OCI-LY3 (cell line): ENCODE measurements around the gene ZNF346.

Source experiments
- H2AFZ ChIP-seq: fragments of 200-600, 300-600 bp; shearing (Covaris generic); 2 replicates; pipeline ENCODE4 v1.6.0; 2014; ENCODE audit warnings: antibody characterized with exemption, low read depth, low read length
- H3K27ac ChIP-seq: fragments of 200-600, 300-600 bp; sonication (generic); 2 replicates; pipeline ENCODE4 v1.5.1; 2014; ENCODE audit warnings: mild to moderate bottlenecking, low read length, moderate library complexity, mixed read lengths
- H3K27me3 ChIP-seq: fragments of 200-600, 300-600 bp; sonication (generic); 2 replicates; pipeline ENCODE4 v1.6.1; 2014; ENCODE audit warnings: low read depth, low read length, mixed read lengths
- H3K36me3 ChIP-seq: fragments of 200-600, 300-600 bp; sonication (generic); replicated peaks from 2 replicates; pipeline ENCODE3; 2014; ENCODE audit warnings: low read depth, low read length, mixed read lengths
- H3K4me1 ChIP-seq: fragments of 300-600, 200-600 bp; sonication (generic); 2 replicates; pipeline ENCODE4 v1.6.1; 2014; ENCODE audit warnings: low read length, mixed read lengths
- H3K4me2 ChIP-seq: fragments of 200-600, 300-600 bp; sonication (generic); 2 replicates; pipeline ENCODE4 v1.6.1; 2014; ENCODE audit warnings: low read length, mixed read lengths
- H3K4me3 ChIP-seq: fragments of 300-600, 200-600 bp; sonication (generic); 2 replicates; pipeline ENCODE4 v1.5.1; 2014; ENCODE audit warnings: antibody characterized with exemption, mild to moderate bottlenecking, low read length, moderate library complexity
- H3K79me2 ChIP-seq: fragments of 300-600, 200-600 bp; shearing (Covaris generic); 2 replicates; pipeline ENCODE4 v1.6.1; 2014; ENCODE audit warnings: mild to moderate bottlenecking, low read length, mixed read lengths
- H3K9ac ChIP-seq: fragments of 300-600, 200-600 bp; shearing (Covaris generic); 2 replicates; pipeline ENCODE4 v1.6.0; 2014; ENCODE audit warnings: mild to moderate bottlenecking, low read length, moderate library complexity
- H3K9me3 ChIP-seq: fragments of 200-600, 300-600 bp; shearing (Covaris generic); 2 replicates; pipeline ENCODE4 v1.6.1; 2014; ENCODE audit warnings: low read length, mixed read lengths; ENCODE audit not compliant: insufficient read depth
- H4K20me1 ChIP-seq: fragments of 200-600, 300-600 bp; sonication (generic); 2 replicates; pipeline ENCODE4 v1.6.1; 2016; ENCODE audit warnings: low read length, mixed read lengths; ENCODE audit not compliant: insufficient read depth
- EZH2phosphoT487 ChIP-seq: fragments of 200-600 bp; shearing (Covaris generic); IDR thresholded peaks from 2 replicates; pipeline ENCODE4 v1.6.1; 2018; ENCODE audit warnings: antibody characterized with exemption, mixed run types, low read depth
- TF ChIP-seq, protein P1 (sequence below): fragments of 200-600, 300-600 bp; sonication (generic); IDR thresholded peaks from 2 replicates; pipeline ENCODE4 v1.5.1; 2014; ENCODE audit warnings: antibody characterized with exemption, low read length, low read depth

The ZNF346 gene

DNA sequence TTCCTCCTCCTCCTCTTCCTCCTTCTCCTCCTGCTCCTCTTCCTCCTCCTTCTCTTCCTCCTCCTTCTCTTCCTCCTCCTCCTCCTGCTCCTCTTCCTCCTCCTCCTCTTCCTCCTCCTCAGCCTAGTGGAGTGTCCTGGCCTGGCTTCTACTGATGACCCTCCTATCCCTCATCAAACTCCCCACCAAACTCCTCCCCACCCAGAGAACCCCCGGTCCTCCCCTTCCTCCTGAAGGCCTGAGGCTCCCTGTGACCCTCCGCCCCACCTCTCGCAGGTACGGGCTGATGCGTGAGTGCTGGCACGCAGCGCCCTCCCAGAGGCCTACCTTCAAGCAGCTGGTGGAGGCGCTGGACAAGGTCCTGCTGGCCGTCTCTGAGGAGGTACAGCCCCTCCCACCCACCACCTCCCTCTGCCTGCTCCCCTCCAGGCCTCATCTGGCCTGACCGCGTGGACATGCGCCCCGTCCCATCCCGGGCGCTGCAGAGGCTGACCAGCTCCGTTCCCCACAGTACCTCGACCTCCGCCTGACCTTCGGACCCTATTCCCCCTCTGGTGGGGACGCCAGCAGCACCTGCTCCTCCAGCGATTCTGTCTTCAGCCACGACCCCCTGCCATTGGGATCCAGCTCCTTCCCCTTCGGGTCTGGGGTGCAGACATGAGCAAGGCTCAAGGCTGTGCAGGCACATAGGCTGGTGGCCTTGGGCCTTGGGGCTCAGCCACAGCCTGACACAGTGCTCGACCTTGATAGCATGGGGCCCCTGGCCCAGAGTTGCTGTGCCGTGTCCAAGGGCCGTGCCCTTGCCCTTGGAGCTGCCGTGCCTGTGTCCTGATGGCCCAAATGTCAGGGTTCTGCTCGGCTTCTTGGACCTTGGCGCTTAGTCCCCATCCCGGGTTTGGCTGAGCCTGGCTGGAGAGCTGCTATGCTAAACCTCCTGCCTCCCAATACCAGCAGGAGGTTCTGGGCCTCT, 74.8 kb downstream of the ZNF346 start:
- H3K27ac ChIP-seq: no peak overlapping the region
- no peak overlapping the region for H3K9ac ChIP-seq
- no peak overlapping the region for H3K4me3 ChIP-seq
- no peak overlapping the region for H3K4me2 ChIP-seq
- no peaks in the 10 kb centered on the region for H3K9me3 ChIP-seq
- no peaks in the 10 kb centered on the region for H3K79me2 ChIP-seq
- no peak overlapping the region for H2AFZ ChIP-seq
- H3K27me3 ChIP-seq: peaks cover 4% of the 10 kb centered on the region
- TF ChIP-seq EZH2phosphoT487: no peak
- TF ChIP-seq, protein P1, sequence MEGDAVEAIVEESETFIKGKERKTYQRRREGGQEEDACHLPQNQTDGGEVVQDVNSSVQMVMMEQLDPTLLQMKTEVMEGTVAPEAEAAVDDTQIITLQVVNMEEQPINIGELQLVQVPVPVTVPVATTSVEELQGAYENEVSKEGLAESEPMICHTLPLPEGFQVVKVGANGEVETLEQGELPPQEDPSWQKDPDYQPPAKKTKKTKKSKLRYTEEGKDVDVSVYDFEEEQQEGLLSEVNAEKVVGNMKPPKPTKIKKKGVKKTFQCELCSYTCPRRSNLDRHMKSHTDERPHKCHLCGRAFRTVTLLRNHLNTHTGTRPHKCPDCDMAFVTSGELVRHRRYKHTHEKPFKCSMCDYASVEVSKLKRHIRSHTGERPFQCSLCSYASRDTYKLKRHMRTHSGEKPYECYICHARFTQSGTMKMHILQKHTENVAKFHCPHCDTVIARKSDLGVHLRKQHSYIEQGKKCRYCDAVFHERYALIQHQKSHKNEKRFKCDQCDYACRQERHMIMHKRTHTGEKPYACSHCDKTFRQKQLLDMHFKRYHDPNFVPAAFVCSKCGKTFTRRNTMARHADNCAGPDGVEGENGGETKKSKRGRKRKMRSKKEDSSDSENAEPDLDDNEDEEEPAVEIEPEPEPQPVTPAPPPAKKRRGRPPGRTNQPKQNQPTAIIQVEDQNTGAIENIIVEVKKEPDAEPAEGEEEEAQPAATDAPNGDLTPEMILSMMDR: no peak
- H3K4me1 ChIP-seq: no peaks in the 10 kb centered on the region
- no peaks in the 10 kb centered on the region for H3K36me3 ChIP-seq
- no peaks in the 10 kb centered on the region for H4K20me1 ChIP-seq

DNA sequence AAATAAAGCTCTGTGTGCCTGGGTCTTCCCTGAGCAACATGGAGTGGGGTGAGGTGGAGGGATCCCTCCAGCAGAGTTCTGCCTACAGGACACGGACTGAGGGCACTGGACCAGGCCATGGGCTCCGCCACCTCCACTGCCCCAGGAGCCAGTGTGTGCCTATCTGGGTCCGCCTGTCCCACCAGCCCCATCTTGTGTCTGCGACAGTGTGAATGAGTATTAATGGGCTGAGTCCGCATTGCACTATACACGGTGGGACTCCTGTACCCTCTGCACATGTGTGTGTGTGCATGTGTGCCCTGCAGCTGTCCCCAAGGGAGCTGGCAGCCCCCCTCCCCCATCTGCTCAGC, 75.6 kb downstream of the ZNF346 start:
- Histone ChIP-seq H3K36me3 (no peaks in the 10 kb centered on the region), H3K4me3 (no peak overlapping the region), H4K20me1 (no peaks in the 10 kb centered on the region), H3K79me2 (no peaks in the 10 kb centered on the region), H3K9ac (no peak overlapping the region), H2AFZ (no peak overlapping the region), H3K27ac (no peak overlapping the region), H3K27me3 (peaks cover 4% of the 10 kb centered on the region), H3K4me1 (no peaks in the 10 kb centered on the region), H3K4me2 (no peak overlapping the region), H3K9me3 (no peaks in the 10 kb centered on the region)
- TF ChIP-seq, protein P1: no peak
- TF ChIP-seq EZH2phosphoT487: no peak

DNA sequence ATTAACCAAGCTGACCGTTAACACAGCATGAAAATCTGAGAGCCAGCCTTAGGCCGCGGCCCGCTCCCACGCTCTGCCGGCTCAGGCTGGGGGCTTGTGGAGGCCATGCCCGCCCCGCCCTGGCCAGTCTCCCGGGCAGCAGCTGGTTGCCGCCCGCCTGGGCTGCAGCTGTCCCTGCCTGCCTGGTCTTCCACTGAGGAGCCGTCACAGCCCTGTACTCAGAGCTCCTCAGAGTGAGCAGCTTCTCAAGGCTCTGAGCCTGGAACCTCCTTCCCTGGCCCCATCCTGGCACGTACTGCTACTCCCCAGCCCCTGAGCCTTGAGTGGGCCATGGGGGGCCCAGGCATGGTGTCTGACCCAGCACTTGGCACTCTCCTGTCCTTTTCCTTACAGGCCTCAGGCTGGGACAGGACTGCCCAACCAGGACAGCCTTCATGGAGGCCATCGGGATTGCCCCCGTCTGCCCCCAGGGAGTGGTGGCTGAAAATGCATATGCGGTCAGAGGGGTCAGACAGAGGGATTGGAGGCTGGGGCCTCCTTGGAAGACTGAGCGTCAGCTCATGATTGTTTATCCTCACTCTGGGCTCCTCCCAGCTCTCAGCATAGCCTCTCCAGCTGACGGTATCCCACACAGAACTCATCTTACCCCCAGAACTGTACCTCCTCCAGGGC, 76.1 kb downstream of the ZNF346 start:
- Histone ChIP-seq H2AFZ (no peak overlapping the region), H4K20me1 (no peaks in the 10 kb centered on the region), H3K27me3 (peaks cover 4% of the 10 kb centered on the region), H3K79me2 (no peaks in the 10 kb centered on the region), H3K9me3 (no peaks in the 10 kb centered on the region), H3K4me2 (no peak overlapping the region), H3K36me3 (no peaks in the 10 kb centered on the region), H3K9ac (no peak overlapping the region), H3K4me3 (no peak overlapping the region), H3K4me1 (no peaks in the 10 kb centered on the region), H3K27ac (no peak overlapping the region)
- no peak for TF ChIP-seq EZH2phosphoT487
- TF ChIP-seq, protein P1: no peak

DNA sequence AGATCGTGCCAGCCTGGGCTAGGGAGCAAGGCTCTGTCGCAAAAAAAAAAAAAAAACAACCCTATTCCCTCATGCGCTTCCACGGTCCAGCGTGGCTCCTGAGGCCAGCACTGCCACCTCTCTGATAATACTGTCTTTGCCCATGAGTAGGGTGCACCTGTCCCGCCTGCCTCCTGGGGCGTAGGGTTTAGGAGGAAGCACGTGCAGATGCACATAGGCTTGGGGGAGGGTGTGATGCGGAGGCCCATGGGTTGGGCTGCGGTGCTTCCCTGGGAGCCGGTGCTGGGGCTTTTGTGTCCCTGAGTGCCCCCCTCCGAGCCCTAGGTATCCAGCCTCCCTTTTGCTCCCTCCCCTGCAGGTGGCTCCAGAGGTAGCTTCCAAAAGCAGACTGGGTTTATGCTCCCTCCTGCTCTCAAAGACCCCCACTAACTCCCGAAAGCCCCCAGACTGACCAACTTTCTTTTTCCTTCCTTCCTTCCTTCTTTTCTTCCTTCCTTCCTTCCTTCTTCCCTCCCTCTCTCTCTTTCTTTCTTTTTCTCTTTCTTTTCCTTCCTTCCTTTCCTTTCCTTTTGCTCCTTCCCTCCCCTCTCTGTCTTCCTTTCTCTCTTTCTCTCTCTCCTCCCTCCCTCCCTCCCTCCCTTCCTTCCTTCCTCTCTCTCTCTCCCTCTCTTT, 77.1 kb downstream of the ZNF346 start:
- Histone ChIP-seq H3K9ac (no peak overlapping the region), H3K4me2 (no peak overlapping the region), H3K9me3 (no peaks in the 10 kb centered on the region), H3K4me3 (no peak overlapping the region), H3K36me3 (no peaks in the 10 kb centered on the region), H3K4me1 (no peaks in the 10 kb centered on the region), H2AFZ (no peak overlapping the region), H3K27me3 (peaks cover 4% of the 10 kb centered on the region), H3K79me2 (no peaks in the 10 kb centered on the region), H4K20me1 (no peaks in the 10 kb centered on the region), H3K27ac (no peak overlapping the region)
- TF ChIP-seq EZH2phosphoT487: no peak
- TF ChIP-seq, protein P1: no peak
